ENCODE data around the gene FRAS1.

DNA sequence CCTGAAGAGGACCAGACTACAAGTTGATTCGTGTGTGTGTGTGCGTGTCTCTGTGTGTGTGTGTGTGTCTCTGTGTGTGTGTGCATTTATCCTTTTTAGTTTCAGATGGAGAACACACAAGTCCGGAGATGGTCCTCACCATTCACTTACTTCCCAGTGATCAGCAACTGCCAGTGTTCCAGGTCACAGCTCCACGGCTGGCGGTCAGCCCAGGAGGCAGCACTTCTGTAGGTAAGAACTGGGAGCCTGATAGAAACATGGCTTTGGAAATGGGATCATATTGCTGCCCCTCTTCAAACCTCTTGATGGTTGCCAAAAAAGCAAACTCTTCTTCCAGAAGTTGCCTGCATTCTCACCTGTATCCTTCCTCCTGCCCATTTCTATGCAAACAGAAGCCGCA is 371.9 kb downstream of the FRAS1 start:
- TF ChIP-seq, protein P1, sequence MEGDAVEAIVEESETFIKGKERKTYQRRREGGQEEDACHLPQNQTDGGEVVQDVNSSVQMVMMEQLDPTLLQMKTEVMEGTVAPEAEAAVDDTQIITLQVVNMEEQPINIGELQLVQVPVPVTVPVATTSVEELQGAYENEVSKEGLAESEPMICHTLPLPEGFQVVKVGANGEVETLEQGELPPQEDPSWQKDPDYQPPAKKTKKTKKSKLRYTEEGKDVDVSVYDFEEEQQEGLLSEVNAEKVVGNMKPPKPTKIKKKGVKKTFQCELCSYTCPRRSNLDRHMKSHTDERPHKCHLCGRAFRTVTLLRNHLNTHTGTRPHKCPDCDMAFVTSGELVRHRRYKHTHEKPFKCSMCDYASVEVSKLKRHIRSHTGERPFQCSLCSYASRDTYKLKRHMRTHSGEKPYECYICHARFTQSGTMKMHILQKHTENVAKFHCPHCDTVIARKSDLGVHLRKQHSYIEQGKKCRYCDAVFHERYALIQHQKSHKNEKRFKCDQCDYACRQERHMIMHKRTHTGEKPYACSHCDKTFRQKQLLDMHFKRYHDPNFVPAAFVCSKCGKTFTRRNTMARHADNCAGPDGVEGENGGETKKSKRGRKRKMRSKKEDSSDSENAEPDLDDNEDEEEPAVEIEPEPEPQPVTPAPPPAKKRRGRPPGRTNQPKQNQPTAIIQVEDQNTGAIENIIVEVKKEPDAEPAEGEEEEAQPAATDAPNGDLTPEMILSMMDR (IDR thresholded peaks at IDR 0.05): no peak
- no peak for TF ChIP-seq POLR2A (IDR thresholded peaks at IDR 0.05)
